ENCODE measurements around the gene CDC37.
A peak's percentile ranks its signal among the peaks of the same experiment; 100 is the strongest.
"Not testable (repeated sequence)": the region's sequence is repeated elsewhere in the genome, so short reads cannot be mapped to it uniquely, and the experiment has no call there.

The CDC37 gene

GRCh38 chr19:10393137-10393536 is 10.2 kb downstream of the CDC37 start:
- no peak for FAIRE-seq

DNA sequence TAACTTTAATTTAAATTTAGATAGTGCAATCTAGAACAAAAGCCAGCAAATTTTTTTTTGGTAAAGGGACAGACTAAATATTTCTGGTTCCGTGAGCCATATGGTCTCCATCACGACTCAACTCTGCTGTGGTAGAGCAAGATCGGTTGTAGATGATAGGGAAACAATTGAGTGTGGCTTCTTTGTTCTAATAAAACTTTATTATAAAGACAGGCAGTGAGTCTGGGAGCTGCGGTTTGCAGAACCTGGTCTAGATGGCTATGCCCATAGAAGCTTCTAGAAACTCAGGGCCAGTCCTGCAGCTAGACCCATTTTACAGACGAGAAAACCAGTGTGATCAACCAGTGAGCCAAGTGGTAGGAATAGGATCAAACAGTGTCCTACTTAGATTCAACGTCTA is 11.2 kb downstream of the CDC37 start:
- FAIRE-seq, result no peak

DNA sequence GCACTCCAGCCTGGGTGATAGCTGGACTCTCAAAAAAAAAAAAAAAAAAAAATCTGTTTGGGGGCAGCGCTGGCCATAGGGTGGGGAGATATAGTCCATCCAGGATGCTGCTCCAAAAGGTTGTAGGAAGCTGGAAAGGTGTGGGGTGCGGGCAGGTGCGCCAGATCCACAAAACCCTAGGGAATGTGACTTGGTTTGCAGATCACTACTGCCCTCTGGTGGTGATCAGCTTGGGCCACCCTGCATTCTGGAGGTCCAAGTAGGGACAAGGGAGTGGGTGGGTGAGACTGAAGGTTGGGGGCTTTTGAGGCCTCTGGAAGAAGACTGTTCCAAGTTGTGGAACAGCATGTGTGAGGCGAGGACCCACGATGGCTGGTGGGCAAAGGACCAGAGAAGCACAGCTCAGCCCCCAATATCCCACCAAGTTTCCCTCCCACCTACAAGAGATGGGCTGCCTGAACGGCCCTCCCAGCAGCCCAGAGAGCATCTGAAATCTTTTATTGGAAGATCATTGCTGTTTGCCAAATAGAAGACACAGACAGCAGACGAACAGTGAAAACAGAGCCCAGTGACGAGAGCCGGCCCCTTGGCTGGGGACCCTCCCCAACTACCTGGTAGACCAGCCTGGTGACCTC is 12.6 kb downstream of the CDC37 start:
- FAIRE-seq, result no peak

DNA sequence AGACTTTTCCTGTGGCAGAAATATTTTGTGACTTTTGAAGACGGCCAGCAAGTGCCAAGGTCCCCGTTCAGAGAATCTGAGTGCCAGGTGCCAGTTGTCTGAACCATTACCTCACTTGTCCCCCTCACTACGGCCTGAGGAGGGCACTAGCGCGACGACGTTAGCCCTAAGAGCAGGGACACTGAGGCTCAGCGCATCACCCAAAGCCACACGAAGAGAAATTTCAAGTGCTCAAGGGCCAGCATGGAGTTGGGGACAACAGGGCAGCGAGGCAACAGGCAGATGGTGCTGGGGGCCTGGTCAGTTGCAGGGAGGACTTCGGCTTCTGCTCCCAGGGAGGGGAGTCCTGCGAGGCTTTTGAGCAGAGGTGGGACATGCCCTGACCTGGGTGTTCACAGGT is 13.5 kb downstream of the CDC37 start:
- no peak for FAIRE-seq

GRCh38 chr19:10388957-10389356 is 14.4 kb downstream of the CDC37 start:
- peak; percentile 65 for FAIRE-seq

GRCh38 chr19:10384580-10384979 is 18.8 kb downstream of the CDC37 start:
- FAIRE-seq, result no peak

DNA sequence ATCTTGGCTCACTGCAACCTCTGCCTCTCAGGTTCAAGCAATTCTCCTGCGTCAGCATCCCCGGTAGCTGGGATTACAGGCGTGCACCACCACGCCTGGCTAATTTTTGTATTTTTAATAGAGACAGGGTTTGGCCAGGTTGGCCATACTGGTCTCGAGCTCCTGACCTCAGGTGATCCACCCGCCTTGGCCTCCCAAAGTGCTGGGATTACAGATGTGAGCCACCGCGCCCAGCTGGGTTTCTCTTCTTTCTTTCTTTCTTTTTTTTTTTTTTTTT is 20.2 kb downstream of the CDC37 start:
- not testable (repeated sequence) for FAIRE-seq

DNA sequence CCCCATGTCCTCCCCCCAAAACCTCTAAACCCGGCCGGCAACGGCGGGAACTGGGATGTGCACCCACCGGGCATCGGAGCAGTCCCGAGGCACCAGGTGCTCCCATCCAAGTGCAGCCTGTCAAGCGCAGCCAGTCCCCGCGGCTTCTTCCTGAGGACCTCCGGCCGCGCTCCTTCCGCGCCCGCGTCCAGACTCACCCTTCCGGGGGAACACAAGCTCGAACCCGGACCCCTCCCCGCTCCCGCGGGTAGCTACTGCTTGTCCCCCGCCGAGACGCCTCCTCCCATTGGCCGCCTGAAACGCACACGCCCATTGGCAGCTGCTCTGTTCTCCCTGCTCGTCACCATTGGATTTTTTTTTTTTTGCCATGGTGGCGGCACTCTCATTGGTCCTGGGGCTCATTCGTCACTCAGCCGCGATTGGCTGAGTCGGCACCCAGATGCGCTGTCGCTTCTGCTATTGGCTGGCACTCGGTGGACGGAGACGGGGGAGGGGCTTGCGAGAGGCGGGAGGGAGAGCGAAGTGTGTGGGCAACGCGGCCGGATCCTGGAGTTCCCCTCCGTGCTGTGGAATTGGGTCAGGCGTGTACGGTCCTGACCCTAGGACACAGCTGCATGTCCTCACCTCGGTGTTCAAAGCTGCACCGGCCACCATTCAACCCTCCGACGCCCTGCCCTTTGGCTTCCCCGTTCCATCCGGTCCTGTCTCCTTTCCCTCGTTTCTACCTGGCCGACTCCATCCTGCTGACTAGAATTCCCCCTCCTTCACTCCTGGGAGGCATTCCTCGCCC is 22.8 kb downstream of the CDC37 start, which contains the start of gene TYK2:
TYK2 (minus strand) TSS at position 260 of the 790 bp plus-strand sequence. CDS start 2,166 bp downstream, outside the sequence.
- peak; percentile 97 for FAIRE-seq

DNA sequence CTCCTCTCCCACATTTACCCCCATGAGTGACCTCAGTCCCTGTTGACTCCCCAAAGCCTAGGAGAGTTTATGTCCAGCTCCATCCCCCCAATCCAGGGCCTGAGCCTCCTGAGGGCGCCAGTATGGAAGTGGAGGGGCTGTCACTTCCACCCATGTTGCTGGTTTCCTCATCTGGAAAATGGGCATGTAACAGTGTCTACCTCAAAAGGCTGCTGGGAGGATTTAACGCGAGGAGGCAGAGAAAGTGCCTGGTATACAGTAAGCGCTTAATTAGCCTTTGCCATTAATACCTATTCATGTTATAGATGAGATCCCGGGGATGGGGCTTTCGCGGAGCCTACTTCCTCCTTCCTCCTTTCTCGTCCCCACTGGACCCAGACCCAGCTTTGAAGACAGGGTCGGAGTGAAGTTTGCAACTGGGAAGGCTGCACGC is 23.4 kb downstream of the CDC37 start:
- FAIRE-seq, result no peak

DNA sequence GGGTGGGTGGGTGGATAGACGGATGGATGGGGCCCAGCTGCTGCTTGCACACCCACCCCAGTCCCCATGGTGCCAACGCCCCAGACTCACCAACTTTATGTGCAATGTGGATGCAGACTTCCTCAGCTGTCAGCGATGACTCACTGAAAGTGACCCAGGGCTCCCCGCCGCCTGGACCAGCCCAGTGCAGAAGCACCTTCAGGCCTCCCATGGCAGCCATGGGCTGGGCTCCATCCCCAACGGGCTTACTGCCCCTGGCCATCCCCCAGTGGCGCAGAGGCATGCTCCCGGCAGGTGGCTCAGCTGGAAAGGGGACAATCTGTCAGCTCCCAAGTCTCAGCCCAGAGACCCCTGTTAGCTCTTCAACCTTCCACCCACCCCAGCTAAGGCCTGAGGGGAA is 25.2 kb downstream of the CDC37 start:
- no peak for FAIRE-seq

DNA sequence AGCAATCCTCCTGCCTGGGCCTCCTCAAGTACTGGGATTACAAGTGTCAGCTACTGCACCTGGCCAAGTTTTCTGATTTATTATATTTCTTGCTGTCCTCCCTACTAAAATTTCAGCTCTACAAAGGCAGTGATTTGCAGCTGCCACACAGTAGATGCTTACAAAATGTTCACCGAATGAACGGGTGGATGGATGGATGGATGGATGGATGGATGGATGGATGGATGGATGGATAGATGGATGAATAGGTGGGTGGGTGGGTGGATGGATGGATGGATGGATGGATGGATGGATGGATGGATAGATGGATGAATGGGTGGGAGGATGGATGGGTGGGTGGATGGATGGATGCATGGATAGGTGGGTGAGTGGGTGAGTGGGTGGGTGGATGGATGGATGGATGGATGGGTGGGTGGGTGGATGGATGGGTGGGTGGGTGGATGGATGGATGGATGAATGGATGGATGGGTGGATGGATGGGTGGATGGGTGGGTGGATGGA is 26.2 kb downstream of the CDC37 start:
- FAIRE-seq, result not testable (repeated sequence)

DNA sequence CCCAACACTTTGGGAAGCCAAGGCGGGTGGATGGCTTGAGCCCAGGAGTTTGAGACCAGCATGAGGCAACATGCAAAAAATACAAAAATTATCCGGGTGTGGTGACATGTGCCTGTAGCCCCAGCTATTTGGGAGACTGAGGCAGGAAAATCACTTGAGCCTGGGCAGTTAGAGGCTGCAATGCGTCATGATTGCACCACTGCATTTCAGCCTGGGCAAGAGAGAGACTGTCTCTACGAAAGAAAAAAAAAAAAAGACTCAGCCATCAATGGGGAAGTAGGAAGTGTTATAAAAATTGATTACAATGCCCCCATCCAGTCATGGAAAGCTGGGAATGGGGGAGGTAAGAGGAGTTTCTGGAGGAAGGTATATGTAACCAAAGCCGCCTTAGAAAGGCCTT is 28.4 kb downstream of the CDC37 start:
- FAIRE-seq, result no peak

DNA sequence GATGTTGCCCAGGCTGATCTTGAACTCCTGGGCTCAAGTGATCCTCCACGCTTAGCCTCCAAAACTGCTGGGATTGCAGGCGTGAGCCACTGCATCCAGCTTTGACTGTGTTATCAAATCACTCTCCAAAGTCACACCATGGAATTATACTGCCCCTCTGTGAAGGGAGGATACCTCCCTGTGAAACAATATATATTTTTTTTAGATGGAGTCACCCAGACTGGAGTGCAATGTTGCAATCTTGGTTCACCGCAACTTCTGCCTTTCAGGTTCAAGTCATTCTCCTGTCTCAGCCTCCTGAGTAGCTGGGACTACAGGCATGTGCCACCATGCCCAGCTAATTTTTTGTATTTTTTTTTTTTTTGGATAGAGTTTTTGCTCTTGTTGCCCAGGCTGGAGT is 30.7 kb downstream of the CDC37 start:
- FAIRE-seq, result no peak

DNA sequence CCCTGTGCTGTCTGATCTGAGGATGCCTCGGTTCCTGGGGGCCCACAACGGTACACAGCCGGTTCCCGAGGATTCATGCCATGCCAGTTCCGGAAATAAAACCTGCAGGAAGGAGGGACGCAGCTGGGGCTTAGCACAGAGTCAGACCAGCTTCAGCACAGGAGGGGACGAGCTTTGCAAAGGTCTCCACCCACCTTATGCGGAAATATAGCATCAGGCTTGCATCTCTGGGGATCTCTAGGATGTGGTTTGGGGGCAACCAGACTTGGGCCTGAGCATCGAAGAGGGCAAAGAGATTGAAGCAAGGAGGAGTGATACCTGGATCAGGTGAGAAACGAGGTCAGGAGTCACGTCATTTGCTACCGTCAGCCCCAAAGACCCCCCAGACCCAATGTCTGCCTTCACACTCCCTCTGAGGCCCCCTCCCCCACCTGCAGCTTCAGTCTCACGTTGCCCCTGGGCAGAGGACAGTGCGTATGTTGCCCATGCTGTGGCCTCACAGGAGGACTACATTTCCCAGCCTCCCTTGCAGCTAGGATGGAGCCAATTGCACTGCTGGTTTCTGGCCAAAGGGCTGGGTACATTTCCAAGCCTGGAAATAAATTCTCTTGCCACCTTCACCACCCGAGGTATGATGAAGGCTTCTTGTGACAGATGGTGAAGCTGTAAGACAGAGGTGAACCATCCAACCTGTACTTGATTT is 35.1 kb downstream of the CDC37 start:
- no peak for FAIRE-seq

GRCh38 chr19:10366950-10367512 is 36.3 kb downstream of the CDC37 start:
- not testable (repeated sequence) for FAIRE-seq

DNA sequence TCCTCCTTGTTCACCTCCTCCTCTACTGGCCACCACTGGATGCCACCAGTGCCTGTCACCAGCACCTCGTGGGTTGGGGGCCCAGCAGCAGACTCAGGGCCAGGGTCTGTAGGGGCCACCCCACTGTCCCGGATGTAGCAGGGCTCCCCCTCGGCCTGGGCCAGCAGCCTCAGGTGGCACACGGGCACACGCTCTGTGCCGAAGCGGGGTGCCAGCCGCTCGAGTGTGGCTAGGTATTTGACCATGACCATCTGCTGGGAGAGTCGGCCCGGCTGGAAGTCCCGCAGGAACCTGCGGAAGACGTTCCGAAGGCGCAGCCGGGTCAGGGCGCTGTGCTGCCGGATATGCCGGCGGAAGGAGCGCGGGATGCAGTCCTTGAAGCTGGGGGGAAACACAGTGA is 37.8 kb downstream of the CDC37 start:
- no peak for FAIRE-seq

- no peak for FAIRE-seq
Observed at GRCh38 chr19:10364644-10365043, 38.7 kb downstream of the CDC37 start.

GRCh38 chr19:10363789-10364281 is 39.5 kb downstream of the CDC37 start:
- FAIRE-seq, result no peak

DNA sequence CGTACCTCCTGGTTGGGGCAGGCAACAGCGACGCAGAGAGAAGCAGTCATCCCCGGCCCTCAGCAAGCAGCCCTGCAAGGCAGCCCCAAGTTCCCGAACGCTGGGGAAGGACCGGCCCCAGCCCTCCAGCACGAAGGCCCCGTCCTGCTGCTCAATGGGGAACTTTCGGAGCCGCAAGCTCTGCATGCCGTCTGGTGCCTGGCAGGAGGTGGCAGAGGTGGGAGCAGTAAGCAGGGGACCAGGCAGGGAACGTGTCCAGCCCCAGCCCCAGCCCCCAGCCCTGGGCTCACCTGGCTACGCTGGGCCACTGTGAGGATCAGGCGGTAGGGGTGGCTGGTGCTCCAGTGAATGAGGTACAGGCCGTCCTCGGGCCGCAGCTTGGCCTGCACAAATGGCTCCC is 41.1 kb downstream of the CDC37 start:
- FAIRE-seq, result no peak

DNA sequence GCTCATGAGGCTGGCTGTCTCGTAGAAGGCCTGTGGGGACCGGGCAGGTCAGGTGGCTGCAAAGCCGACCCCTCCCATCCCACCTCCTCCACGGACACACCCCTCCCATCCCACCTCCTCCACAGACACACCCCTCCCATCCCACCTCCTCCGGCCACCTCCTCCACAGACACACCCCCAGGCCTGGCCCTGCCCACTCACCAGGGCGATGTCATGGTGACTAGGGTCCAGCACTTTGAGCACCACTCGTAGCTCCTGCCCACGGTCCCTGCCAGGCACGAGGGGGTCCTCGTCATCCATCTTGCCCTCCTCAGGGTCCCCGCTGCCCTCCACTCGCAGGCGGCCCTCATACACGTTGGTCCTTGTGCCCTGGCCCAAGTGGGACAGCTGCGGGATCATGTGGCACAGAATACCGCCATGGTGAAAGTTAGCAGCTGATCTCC is 41.8 kb downstream of the CDC37 start:
- FAIRE-seq, result no peak

GRCh38 chr19:10356431-10356830 is 46.9 kb downstream of the CDC37 start:
- FAIRE-seq, result no peak

GRCh38 chr19:10353793-10354391 is 49.5 kb downstream of the CDC37 start:
- FAIRE-seq, result no peak
